TTC549 (cell line): Measurements from ENCODE around the gene PSMA6.
"Not testable (repeated sequence)": the region's sequence is repeated elsewhere in the genome, so short reads cannot be mapped to it uniquely, and the experiment has no call there.

Experiments used
- FAIRE-seq: peaks from 2 replicates; lab custom pipeline; 2012; peaks lifted over from hg19 to GRCh38; lab: Jason Lieb, UNC

The PSMA6 gene

GRCh38 chr14:35285168-35286002 lies 6.8 kb upstream of the PSMA6 start:
- FAIRE-seq = no peak

- FAIRE-seq = no peak
Measured at GRCh38 chr14:35286003-35286600, 6.1 kb upstream of the PSMA6 start.

GRCh38 chr14:35286707-35287106 lies 5.5 kb upstream of the PSMA6 start:
- no peak for FAIRE-seq

- no peak for FAIRE-seq
Measured at GRCh38 chr14:35287431-35288013, 4.7 kb upstream of the PSMA6 start.

- FAIRE-seq = no peak
Measured at GRCh38 chr14:35289623-35290022, 2.6 kb upstream of the PSMA6 start.

- no peak for FAIRE-seq
Measured at GRCh38 chr14:35292770-35293561, 784 bp downstream of the PSMA6 start.

- FAIRE-seq = no peak
Measured at GRCh38 chr14:35295845-35296161, 3.6 kb downstream of the PSMA6 start.

- FAIRE-seq = no peak
Measured at GRCh38 chr14:35296545-35296944, 4.4 kb downstream of the PSMA6 start.

- no peak for FAIRE-seq
Measured at GRCh38 chr14:35297706-35298105, 5.5 kb downstream of the PSMA6 start.

GRCh38 chr14:35298351-35298750 lies 6.2 kb downstream of the PSMA6 start:
- no peak for FAIRE-seq

GRCh38 chr14:35299708-35300107 lies 7.5 kb downstream of the PSMA6 start:
- no peak for FAIRE-seq

- FAIRE-seq = no peak
Measured at GRCh38 chr14:35300228-35300627, 8.0 kb downstream of the PSMA6 start.

- FAIRE-seq = not testable (repeated sequence)
Measured at GRCh38 chr14:35301334-35301733, 9.2 kb downstream of the PSMA6 start.

GRCh38 chr14:35301735-35302528 lies 9.8 kb downstream of the PSMA6 start:
- no peak for FAIRE-seq

- FAIRE-seq = no peak
Measured at GRCh38 chr14:35303149-35303935, 11.2 kb downstream of the PSMA6 start.

- no peak for FAIRE-seq
Measured at GRCh38 chr14:35304812-35305462, 12.8 kb downstream of the PSMA6 start.

GRCh38 chr14:35305633-35306032 lies 13.5 kb downstream of the PSMA6 start:
- FAIRE-seq = no peak

GRCh38 chr14:35306114-35306513 lies 13.9 kb downstream of the PSMA6 start:
- FAIRE-seq = no peak

GRCh38 chr14:35317820-35318219 lies 25.6 kb downstream of the PSMA6 start:
- no peak for FAIRE-seq

- no peak for FAIRE-seq
Measured at GRCh38 chr14:35319509-35319908, 27.3 kb downstream of the PSMA6 start.

GRCh38 chr14:35320472-35320871 lies 28.3 kb downstream of the PSMA6 start:
- no peak for FAIRE-seq
